Keratinocyte (primary cell): ENCODE results near the gene LPCAT2. TPM values are rescaled to one million over a fixed set of nuclear protein-coding genes. Genes with fewer than 3 reads are reported as not detected.

ENCODE experiments used
- DNase-seq: peaks from one replicate; pipeline ENCODE4 v3.0.0-alpha.2; 2011; ENCODE audit warnings: low read depth, missing footprints, low spot score
- FAIRE-seq: peaks from 2 replicates; lab custom pipeline; 2011; peaks lifted over from hg19 to GRCh38; lab: Jason Lieb, UNC
- H2AFZ ChIP-seq: 2 replicates; pipeline ENCODE4 v1.6.0; 2012; ENCODE audit warnings: low read length, control low read depth, inconsistent platforms; ENCODE audit not compliant: control insufficient read depth
- H3K27ac ChIP-seq: 2 replicates; pipeline ENCODE4 v1.5.1; 2011; ENCODE audit warnings: low read length; ENCODE audit not compliant: control insufficient read depth, insufficient read depth
- H3K27me3 ChIP-seq: 3 replicates; pipeline ENCODE4 v1.6.0; 2011; ENCODE audit warnings: low read length; ENCODE audit not compliant: control insufficient read depth, insufficient read depth; ENCODE audit errors: extremely low read depth
- H3K36me3 ChIP-seq, 2 experiments: 2 replicates in 1 of 2; 3 replicates in 1 of 2; pipeline ENCODE4 v1.5.1; 2011; ENCODE audit warnings: low read length in 2 of 2, mild to moderate bottlenecking in 1 of 2; ENCODE audit not compliant: control insufficient read depth in 2 of 2, insufficient read depth in 2 of 2; ENCODE audit errors: extremely low read depth in 1 of 2
- H3K4me1 ChIP-seq: 3 replicates; pipeline ENCODE4 v1.5.1; 2011; ENCODE audit warnings: low read length; ENCODE audit not compliant: control insufficient read depth, insufficient read depth; ENCODE audit errors: extremely low read depth
- H3K4me2 ChIP-seq: 3 replicates; pipeline ENCODE4 v1.6.0; 2011; ENCODE audit warnings: low read depth, low read length; ENCODE audit not compliant: control insufficient read depth, insufficient read depth; ENCODE audit errors: extremely low read depth
- H3K4me3 ChIP-seq, 3 experiments: fragments of 200-600 bp in 1 of 3; sonication (generic) in 1 of 3; 2 replicates in 2 of 3; 3 replicates in 1 of 3; pipeline ENCODE4 v1.5.1; 2011 to 2016; ENCODE audit warnings: low read length in 3 of 3, mild to moderate bottlenecking in 3 of 3, control low read depth in 2 of 3, inconsistent platforms in 1 of 3, low read depth in 1 of 3, mixed read lengths in 1 of 3, mixed run types in 1 of 3, moderate library complexity in 1 of 3; ENCODE audit not compliant: control insufficient read depth in 2 of 3, insufficient read depth in 2 of 3; ENCODE audit errors: extremely low read depth in 1 of 3
- H3K79me2 ChIP-seq: 2 replicates; pipeline ENCODE4 v1.6.0; 2012; ENCODE audit warnings: low read length; ENCODE audit not compliant: control insufficient read depth, insufficient read depth
- H3K9ac ChIP-seq: 3 replicates; pipeline ENCODE4 v1.6.0; 2011; ENCODE audit warnings: low read length; ENCODE audit not compliant: control insufficient read depth, insufficient read depth; ENCODE audit errors: extremely low read depth
- H3K9me1 ChIP-seq: 3 replicates; pipeline ENCODE4 v1.6.0; 2011; ENCODE audit warnings: low read length; ENCODE audit not compliant: control insufficient read depth, insufficient read depth; ENCODE audit errors: extremely low read depth
- H3K9me3 ChIP-seq: 2 replicates; pipeline ENCODE4 v1.5.1; 2012; ENCODE audit warnings: low read depth, low read length; ENCODE audit not compliant: control insufficient read depth
- H4K20me1 ChIP-seq: 3 replicates; pipeline ENCODE4 v1.6.0; 2011; ENCODE audit warnings: low read length; ENCODE audit not compliant: control insufficient read depth, insufficient read depth; ENCODE audit errors: extremely low read depth
- EZH2 ChIP-seq: IDR thresholded peaks from one replicate; pipeline ENCODE4 v1.6.1; 2012; ENCODE audit warnings: inconsistent platforms, mild to moderate bottlenecking, low read length, moderate library complexity
- dilution Hi-C: fragments of 300-500 bp; cut with MboI; formaldehyde crosslinking; loops from one replicate; pipeline ENCODE4 v1.7.0; 2020; ENCODE audit warnings: low sequenced_read_pairs; ENCODE audit not compliant: extremely low pct_ligation_motif_present
- polyA plus RNA-seq, 5 experiments: library from polyadenylated mRNA; depleted of rRNA in 3 of 5; stranded (reverse) in 3 of 5; stranded (forward) in 1 of 5; unstranded in 1 of 5; fragments of >200 nt; gene quantifications; 1 replicate in 1 of 5; 2 replicates in 3 of 5; 3 replicates in 1 of 5; pipeline versions ENCODE4 v1.2.1 to v1.2.3, GENCODE V29; 2011 to 2012; ENCODE audit warnings: missing spikeins in 2 of 5, low read depth in 1 of 5, low replicate concordance in 1 of 5
- TF ChIP-seq, protein P1 (sequence below), 3 experiments: IDR thresholded peaks in 1 of 3; conservative IDR thresholded peaks in 1 of 3; optimal IDR thresholded peaks in 1 of 3; 2 replicates in 2 of 3; 3 replicates in 1 of 3; pipeline versions ENCODE3 to v1.5.1; 2011; ENCODE audit warnings: low read length in 3 of 3, mild to moderate bottlenecking in 3 of 3, moderate library complexity in 2 of 3, control low read depth in 1 of 3, inconsistent platforms in 1 of 3; ENCODE audit not compliant: insufficient read depth in 2 of 3; ENCODE audit errors: extremely low read depth in 1 of 3

LPCAT2 gene
- polyA plus RNA-seq, 1 donor (not counting 4 experiments of a cell fraction or from before 2014, with no cell fraction given), result 54.4 TPM

DNA sequence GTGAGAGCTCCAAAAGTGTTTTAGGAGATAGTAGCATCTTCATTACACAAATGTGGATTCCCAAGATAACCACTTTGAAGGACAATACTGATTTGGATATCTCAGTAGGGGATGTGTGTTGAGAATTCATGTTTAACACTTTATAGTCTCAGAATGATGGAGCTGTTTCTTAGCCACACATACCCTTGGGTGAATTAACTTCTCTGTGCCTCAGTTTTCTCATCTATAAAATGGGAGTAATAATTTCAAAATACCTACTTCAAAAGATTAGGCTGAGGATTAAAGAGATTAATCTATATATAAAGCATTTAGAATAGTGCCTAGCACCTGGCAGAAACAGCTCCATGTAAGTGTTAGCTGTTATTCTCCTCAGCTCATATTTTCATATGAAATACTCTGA lies 19.0 kb downstream of the LPCAT2 start:
- no peak for TF ChIP-seq EZH2
- TF ChIP-seq, protein P1, sequence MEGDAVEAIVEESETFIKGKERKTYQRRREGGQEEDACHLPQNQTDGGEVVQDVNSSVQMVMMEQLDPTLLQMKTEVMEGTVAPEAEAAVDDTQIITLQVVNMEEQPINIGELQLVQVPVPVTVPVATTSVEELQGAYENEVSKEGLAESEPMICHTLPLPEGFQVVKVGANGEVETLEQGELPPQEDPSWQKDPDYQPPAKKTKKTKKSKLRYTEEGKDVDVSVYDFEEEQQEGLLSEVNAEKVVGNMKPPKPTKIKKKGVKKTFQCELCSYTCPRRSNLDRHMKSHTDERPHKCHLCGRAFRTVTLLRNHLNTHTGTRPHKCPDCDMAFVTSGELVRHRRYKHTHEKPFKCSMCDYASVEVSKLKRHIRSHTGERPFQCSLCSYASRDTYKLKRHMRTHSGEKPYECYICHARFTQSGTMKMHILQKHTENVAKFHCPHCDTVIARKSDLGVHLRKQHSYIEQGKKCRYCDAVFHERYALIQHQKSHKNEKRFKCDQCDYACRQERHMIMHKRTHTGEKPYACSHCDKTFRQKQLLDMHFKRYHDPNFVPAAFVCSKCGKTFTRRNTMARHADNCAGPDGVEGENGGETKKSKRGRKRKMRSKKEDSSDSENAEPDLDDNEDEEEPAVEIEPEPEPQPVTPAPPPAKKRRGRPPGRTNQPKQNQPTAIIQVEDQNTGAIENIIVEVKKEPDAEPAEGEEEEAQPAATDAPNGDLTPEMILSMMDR (optimal IDR thresholded peaks at IDR 0.05 in 1 of 3, IDR thresholded peaks at IDR 0.05 in 1 of 3, conservative IDR thresholded peaks at IDR 0.05 in 1 of 3; ENCODE audit: extremely low read depth in 1 of 3, insufficient read depth in 2 of 3, low read length in 3 of 3), result no peak
- no peak for FAIRE-seq
- dilution Hi-C loops, result no loop called here

GRCh38 chr16:55529018-55529417 lies 20.1 kb downstream of the LPCAT2 start:
- Histone ChIP-seq H3K9ac (no peak overlapping the region), H3K9me1 (no peaks in the 10 kb centered on the region), H3K4me2 (no peak overlapping the region), H3K9me3 (no peaks in the 10 kb centered on the region), H3K4me1 (peaks cover 18% of the 10 kb centered on the region), H3K27me3 (no peaks in the 10 kb centered on the region), H3K27ac (no peak overlapping the region), H3K4me3 (no peak overlapping the region), H3K79me2 (peaks cover 6% of the 10 kb centered on the region), H4K20me1 (no peaks in the 10 kb centered on the region), H3K36me3 (peaks cover 6 to 13% of the 10 kb centered on the region in 2 experiments), H2AFZ (no peak overlapping the region)
- dilution Hi-C loops, result no loop called here
- FAIRE-seq (no peak), DNase-seq (no peak)
- no peak for TF ChIP-seq EZH2
- TF ChIP-seq, protein P1 (optimal IDR thresholded peaks at IDR 0.05 in 1 of 3, IDR thresholded peaks at IDR 0.05 in 1 of 3, conservative IDR thresholded peaks at IDR 0.05 in 1 of 3; ENCODE audit: extremely low read depth in 1 of 3, insufficient read depth in 2 of 3, low read length in 3 of 3), result no peak

More for the DNA sequence above, 19.0 kb downstream of the LPCAT2 start:
- Histone ChIP-seq H3K9me3 (no peaks in the 10 kb centered on the region), H3K36me3 (peaks cover 6 to 13% of the 10 kb centered on the region in 2 experiments), H3K4me1 (peaks cover 18% of the 10 kb centered on the region), H3K4me3 (no peak overlapping the region), H3K27me3 (no peaks in the 10 kb centered on the region), H2AFZ (no peak overlapping the region), H3K9ac (no peak overlapping the region), H3K4me2 (no peak overlapping the region), H3K9me1 (no peaks in the 10 kb centered on the region), H3K79me2 (peaks cover 10% of the 10 kb centered on the region), H3K27ac (no peak overlapping the region), H4K20me1 (no peaks in the 10 kb centered on the region)
- no peak for DNase-seq
